A204.1 (cell line): ENCODE data around the gene BNIP3.

Source experiments
- FAIRE-seq: peaks from 2 replicates; lab custom pipeline; 2012; peaks lifted over from hg19 to GRCh38; lab: Jason Lieb, UNC

BNIP3 gene, protein sequence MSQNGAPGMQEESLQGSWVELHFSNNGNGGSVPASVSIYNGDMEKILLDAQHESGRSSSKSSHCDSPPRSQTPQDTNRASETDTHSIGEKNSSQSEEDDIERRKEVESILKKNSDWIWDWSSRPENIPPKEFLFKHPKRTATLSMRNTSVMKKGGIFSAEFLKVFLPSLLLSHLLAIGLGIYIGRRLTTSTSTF

DNA sequence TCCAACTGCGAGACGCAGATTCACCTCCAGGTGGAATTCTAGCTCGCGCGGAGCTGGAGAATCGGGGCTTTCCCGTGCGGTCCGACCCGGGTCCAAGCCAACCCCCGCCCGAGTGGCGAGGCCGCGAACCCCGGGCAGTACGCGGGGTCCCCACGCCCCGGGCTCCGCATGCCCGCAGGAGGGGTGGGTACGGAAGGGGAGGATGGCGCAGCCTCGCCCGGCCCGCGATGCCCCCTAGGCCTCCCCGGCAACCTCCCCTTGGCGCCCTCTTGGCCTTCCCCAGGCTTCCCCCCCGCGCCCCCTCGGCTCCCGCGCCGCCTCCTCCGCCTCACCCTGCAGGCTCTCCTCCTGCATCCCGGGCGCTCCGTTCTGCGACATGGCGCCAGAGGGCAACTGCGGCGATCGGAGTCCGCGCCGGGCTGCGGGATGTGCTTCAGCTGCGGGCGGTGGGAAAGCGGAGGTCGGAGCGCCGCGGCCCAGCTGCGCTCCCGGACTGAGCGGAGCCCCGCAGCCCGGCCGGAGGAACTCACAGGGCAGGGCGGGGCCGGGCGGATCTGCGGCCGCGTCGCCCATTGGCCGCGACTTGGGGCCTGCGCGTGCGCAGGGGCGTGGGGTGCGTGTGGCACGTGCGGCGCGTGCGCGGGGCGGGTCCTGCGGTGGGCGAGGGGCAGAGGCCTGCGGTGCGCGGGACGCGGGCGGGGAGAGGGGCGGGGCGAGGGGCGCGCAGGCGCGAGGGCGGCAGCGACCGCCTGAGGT lies at the start of gene BNIP3:
Gene BNIP3 (minus strand): TSS at position 495 of the 756 bp plus-strand sequence. CDS start 117 bp downstream, at position 378.
- FAIRE-seq: no peak

DNA sequence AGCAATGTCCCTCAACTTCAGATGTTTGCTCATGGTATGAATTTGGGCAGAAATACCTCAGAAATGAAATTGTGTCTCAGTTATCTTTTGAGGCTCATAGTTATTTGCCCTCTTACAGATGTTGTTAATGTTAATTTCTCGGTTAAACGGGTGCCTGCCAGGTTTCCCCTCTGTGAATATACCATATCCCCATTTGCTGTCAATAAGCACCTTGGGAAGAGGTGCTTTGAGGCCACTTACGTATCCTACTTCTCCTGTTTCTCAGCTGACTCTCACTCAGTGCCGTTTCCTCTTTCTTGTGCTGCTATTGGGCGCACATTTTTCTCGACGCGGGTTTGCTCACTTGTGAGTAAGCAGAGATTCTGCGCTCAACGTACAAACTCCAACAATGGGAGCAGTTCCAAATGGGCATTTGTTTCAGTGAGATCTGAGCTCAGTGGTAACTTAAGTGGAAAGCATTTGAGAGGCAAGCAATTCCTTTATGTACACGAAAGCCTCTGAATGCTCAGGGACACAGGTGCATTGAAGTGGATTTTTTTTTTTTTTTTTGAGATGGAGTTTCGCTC lies 49.3 kb upstream of the BNIP3 start:
- no peak for FAIRE-seq

DNA sequence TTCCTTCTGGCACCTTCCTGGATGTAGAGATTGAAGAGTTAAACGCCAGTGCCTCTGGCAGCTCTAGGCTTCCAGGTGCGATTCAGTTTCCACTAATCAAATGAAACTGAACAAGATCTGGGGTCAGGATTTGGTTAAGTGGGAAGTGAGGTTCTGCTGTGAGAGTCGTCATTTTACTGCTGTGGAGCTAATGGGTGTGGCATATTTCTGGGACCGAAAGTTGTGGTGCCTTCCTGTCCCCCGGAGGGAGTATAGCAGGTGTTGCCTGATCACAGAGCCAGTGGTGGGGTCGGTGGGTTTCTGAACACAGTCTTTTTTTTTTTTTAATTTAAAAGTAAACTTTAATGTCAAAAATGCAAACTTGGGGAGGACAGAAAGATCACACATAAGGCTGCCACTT lies 47.0 kb upstream of the BNIP3 start:
- no peak for FAIRE-seq

DNA sequence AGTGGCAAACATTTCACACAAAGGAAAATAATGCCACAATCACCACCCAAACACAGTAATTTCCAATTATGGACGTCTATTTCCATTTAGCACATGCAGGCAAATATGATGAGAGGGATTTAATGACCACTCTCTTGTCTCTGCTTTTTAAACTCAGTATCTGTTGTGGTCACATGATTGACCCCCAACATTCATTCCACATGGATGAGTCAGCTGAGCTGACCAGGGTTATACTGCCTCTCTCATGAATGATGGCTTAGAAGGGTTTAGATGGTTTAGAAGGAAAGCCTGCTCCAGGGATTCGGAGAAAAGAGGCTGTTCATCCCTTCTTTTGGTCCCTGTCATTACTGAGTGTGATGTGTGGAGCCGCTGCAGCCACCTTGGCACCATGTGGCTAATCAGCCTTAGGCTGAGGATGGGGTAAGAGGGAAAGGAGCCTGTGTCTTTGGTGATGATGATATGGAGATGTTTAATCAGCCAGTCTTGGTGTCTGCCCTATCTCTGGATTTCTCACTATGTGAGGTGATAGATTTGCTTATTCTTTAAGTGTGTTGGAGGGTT lies 45.8 kb upstream of the BNIP3 start:
- FAIRE-seq: no peak

DNA sequence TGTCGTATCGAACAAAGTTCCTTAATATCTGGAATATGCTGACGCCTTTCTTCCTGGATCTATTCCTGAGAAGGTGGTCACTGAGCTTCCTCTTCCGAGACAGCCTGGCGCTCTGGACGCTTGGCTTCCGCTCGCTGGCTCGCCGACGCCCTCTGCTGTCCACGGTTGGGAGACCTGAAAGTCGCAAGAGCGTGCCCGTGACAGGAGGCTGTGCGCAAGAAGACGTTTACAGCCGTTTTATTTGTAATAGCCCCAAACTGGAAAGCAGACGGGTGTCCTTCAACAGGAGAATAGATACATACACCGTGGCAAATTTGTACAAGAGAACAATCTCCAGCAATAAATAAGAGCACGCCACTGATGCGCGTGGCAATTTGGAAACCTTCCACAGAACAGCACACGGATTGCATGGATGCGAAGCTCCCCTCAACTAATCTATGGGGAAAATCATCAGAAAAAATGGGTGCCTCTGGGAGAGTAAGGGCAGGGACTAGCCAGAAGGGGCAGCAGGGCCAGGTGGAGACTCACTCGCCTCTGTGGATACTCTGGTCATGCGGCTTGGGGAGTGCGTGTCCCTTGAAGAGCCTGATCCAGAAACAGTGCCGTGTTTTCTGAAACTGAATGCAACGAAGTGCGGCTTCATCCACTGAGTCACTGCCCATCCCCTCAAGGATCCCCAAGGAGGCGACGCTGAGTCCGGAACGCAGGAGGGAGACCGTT lies 41.5 kb upstream of the BNIP3 start:
- FAIRE-seq: peak; percentile 95

DNA sequence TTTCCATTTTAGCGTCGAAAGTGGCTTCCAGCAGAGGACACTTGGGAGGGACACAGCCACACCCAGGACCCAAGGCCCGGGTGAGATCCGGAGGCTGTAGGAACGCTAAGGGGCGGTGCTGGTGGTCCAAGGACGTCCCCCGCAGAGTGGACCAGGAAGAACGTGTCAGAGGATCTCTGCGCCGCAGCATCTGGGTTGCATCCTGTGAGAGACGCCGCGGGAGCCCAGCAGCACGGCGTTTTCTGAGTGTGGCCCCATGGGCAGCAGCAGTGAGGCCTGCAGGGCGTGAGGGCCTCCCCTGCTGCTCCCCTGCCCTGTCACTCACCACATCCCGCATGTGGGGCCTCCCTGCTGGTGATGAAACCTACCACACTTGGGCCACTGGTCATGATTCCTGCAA lies 40.5 kb upstream of the BNIP3 start:
- no peak for FAIRE-seq

DNA sequence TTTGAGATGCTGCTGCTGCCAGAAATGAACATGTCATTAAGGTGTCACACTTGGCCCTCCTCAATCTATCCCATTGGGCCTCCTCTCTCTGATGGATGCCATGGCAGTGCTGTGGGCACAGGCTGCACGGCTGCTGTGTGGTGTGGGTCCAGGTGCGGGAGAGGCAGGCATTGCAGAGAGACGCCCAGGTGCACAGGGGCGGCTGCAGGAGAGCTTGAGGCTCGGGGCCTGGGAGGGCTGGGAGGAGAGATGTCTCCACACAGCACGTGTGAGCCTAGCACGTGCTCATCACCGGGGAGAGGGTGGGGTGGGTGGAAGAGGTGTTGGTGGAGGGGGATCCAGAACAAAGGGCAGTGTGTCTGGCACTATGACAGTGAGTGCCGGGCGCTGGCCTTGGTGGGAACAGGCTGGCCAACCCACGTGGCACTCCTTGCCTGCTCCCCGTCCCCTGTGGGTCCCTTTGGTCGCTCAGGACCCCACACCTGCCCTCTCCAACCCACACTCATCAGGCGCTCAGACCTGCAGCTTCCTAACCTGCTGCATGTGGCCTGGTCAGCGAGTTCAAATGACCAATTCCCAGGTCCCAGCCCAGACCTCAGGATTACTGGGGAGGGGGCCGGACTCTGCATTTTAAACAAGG lies 39.9 kb upstream of the BNIP3 start:
- FAIRE-seq: no peak

DNA sequence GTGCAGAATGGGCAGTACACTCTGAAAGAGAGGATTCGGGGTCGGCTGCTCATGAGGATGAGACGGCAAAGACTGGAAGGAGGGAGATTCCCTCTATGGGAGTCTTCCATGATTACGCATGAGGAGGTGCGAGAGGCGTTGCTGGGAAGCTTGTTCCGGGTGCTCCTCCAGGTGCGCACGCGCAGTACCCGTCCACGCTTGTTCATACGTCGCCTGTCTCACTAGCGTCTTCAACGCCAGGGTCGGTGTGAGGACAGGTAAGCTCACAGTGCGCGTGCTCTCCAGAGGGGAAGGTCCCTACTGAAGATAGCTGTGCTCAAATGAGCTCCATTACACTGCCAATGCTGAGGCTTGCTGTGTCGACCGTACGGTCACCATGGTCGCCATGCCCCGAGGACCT lies 39.3 kb upstream of the BNIP3 start:
- no peak for FAIRE-seq

DNA sequence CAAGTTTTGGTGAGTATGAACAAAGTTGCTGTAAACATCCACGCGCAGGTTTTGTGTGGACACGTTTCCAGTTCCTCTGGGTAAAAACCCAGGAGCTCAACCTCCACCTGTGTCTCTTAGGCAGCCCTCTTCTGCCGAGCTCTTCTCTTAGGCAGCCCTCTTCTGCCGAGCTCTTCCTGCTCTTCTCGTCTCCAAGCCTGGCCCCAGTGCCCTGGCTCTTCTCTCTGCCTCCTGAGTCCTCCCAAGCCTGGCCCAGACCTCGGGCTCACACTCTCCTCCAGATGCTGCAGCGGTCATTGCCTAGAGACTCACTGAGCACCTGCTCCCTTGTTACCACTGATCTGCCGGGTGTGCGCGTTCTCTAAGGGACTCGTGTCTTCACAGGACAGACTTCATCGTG lies 38.7 kb upstream of the BNIP3 start:
- FAIRE-seq: no peak

DNA sequence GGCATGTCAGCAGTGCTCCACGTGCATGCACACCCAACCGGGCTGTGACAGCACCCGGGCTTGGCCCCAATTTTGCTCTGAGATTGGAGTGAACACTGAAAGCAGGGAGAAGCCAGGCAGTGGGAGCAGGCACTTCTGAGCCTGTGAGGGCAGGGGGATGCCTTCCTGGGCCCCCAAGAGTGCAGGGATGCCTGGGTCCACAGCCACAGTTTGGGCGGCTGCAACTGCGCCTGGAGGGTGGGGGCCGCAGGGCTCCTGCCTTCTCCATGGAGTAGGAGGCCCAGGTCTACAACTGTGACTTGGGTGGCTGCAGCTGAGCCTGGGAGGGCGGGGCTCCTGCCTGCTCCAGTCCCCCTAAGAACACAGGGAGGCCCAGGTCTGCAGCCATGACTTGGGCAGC lies 37.6 kb upstream of the BNIP3 start:
- FAIRE-seq: no peak

DNA sequence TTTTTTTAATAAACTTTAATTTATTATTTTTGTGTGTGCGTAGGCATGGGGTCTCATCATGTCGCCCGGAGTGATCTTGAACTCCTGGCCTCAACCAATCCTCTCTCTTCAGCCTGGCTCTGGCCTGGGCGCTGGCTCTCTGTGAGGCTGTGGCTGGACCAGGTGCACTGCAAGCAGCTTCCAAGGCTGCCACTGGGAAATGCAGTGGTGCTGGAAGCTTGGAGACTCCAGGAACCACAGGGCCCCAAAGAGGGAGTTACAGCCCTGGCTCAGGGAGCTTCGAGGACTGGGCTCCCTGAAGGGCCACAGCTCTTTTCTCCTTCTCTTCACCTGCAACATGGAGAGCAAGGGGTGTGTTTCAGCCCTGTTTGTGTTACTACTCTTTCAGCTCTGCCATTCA lies 36.7 kb upstream of the BNIP3 start:
- FAIRE-seq: no peak

DNA sequence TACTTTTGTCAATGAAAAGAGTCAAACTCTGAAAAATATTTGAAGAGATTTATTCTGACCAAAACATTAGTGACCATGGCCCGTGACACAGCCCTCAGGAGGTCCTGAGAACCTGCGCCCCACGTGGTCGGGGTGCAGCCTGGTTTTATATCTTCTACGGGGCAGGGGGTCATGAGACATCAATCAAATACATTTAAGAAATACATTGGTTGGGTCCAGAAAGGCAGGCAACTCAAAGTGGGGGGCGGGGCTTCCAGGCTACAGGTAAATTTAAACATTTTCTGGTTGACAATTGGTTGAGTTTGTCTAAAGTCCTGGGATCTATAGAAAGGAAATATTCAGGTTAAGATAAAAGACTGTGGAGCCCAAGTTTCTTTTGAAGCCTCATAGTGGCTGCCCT lies 34.8 kb upstream of the BNIP3 start:
- FAIRE-seq: no peak

DNA sequence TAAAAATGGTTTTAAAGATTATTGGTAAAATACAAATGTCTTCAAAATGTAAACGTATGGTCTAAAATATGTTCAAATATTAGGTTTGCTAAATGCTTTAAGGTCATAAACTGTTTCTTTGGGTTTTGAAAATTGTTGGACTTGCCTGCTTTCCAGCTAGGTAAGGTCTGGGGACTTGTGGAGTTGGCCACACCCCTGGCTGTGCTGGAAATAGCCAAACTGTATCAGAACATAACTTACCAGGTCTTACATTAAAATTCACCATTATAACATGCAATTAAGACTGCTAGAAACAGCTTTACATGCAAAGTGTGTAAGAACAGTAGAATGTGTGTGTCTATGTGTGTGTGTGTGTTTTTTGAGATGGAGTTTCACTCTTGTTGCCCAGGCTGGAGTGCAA lies 29.7 kb upstream of the BNIP3 start:
- no peak for FAIRE-seq

DNA sequence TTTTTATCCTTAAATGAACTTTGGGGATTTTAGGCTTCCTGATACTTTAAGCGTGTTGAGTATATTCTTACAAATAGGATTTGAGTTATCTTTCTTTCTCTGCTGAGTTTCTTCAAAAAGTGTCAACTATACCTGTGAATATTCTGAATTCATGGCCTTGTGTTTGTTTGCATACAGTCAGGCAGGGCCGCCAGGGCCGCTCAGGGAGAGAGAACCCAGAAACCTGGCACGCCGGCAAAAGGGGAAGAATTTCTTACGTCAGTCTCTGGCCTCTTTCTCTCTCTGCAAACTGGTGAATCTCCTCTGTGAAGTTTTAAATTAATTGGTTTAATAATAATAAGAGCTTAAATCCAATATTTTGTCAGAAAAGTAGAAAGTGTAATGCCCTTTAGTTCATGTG lies 29.3 kb upstream of the BNIP3 start:
- no peak for FAIRE-seq

DNA sequence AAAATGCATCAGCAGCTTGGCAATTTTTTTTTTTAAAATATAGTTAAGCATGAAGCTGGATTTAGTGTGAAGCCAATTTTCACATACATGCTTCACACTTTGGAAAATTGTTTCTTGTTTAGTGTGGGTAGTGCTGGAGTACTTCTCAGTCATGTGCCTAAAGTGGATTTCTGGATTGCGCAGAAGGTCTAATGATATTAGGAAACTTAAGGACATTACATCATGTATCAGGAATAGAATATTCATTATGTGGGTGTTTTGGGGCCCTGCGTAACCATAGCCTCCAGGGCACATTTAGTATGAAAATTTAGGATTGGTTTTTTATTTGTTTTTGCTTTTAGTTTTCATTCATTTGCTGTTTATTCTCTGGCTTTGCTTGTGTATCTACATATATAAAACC lies 28.8 kb upstream of the BNIP3 start:
- no peak for FAIRE-seq

DNA sequence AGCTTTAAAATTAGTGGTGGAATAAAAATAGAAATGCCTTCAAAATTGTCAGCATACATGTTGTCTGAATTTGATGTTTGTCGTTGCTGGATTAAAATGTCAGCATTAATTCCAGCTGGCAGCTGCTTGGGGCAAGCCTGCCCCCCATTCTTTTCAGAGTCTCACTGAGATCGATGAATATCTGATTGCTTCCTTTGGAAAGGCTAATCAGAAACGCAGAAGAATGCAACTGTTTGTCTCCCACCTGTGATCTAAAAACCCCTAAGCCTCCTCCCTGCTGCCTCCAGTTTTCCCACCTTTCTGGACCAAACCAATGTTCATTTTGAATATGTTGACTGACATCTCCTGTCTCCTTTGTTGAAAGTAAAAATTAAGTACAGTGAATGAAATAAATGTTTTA lies 27.9 kb upstream of the BNIP3 start:
- no peak for FAIRE-seq

DNA sequence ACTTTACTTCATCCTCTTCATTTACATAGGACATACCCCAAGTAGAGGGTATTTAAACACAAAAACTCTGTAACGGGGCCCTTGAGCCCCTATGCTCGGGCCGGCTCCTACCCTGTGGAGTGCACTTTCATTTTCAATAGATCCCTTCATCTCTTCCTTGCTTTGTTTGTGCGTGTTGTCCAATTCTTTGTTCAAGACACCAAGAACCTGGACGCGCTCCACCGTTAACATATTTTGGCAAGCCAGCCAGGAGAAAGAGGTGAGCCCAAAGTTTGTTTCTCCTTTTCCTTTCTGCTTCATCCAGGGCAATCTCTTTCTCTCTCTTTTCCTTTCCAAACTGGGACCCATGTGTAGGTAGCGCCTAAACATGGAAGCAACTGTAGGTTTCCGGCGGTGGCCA lies 26.0 kb upstream of the BNIP3 start:
- no peak for FAIRE-seq

DNA sequence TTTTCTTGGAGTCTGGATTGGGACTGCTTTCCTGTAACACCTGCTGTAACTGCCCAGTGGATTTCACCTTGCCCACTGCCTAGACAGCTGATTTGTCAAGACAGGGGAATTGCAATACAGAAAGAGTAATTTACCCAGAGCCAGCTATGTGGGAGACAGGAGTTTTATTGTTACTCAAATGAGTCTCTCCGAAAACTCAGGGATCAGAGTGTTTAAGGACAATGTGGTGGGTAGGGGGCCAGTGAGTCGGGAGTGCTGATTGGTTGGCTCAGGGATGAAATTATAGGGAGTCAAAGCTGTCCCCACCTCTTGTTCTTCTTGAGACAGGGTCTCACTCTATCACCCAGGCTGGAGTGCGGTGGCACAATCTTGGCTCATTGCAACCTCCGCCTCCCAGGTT lies 25.2 kb upstream of the BNIP3 start:
- no peak for FAIRE-seq

DNA sequence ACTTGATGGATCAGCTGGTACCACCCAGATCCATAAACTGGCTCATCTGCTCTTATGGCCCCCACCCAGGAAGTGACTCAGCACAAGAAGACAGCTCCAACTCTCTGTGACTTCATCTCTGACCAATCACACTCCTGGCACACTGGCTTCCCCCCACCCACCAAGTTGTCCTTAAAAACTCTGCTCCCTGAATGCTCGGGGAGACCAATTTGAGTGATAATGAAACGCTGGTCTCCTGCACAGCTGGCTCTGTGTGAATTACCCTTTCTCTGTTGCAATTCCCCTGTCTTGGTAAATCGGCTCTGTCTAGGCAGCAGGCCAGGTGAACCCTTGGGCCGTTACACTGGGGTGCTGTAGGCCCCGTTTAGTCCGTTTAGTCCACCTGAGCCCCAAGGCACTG lies 23.4 kb upstream of the BNIP3 start:
- no peak for FAIRE-seq

DNA sequence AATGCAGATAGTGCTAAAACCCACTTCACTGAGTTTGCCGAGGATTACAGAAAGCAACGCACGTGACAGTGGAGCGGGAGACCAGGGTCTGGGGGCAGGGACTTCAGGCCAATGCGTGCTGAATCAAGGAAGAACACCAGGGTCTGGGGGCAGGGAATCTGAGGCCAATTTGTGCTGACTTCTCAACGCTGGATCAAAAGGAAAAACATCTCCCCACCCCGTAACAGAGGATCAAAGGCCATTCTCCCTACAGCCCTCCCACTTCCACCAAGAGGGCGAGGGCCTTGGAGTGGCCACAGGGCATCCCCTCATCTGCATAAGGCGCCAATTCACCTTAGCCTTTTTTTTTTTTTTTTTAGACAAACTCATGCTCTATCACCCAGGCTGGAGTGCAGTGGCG lies 22.3 kb upstream of the BNIP3 start:
- no peak for FAIRE-seq

DNA sequence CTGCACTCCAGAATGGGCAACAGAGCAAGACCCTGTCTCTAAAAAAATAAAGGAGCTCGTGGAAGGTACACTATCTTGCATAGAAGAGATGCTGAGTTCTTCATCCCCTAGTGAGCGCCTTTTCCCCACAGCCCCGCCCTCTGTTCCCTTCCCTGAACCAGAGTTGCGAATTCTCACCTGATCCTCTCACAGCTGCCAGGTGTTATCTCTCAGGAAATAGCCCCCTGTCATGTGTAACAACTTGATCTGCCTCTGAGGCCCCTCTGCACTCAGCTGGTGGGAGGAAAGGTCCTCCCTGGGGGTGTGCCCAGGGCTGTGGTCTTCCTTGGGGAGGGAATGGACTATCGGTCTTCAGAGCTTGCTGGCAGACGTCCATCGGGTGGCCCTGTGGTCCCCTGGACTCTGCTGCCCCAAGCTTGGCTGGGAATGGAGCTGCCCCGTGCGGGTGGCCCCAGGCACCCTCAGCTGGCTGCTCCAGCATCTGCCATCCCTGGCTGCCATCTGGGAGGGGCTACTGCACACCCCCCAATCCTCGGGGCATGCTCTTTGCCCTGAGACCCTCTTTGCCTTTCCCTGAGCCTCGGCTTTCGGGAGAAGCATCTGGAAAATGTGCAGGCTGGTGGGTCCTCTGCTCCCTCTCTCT lies 21.7 kb upstream of the BNIP3 start:
- FAIRE-seq: no peak

DNA sequence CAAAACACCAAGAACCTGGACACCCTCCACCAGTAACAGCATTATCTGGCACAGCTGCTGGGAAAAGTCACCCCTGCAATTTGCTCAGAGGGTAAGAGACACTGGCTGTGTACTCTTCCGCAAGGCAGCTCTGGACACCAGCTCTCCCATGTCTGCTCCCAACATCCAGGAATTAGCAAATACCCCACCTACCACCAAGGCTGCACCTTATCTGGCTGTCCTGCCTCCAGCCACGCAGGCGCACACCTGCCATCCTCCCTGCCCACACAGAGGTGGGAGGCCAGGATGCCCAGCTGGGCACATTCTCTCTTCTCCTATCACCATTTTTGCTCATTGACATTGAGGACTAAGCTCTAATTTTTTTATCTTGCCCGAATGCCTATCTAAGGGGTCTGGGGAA lies 20.3 kb upstream of the BNIP3 start:
- FAIRE-seq: no peak
